Stomach smooth muscle (tissue), 2 donors: ENCODE measurements around the gene NSUN7.
A peak's percentile ranks its signal among the peaks of the same experiment; 100 is the strongest.
"Not testable (repeated sequence)": the region's sequence is repeated elsewhere in the genome, so short reads cannot be mapped to it uniquely, and the experiment has no call there.

Source experiments
- H3K27ac ChIP-seq: one replicate; pipeline ENCODE4 v1.7.0; 2013; ENCODE audit warnings: mild to moderate bottlenecking, low read length, inconsistent platforms
- H3K27me3 ChIP-seq, 2 donors: one replicate each; pipeline ENCODE4 v1.7.0; 2013; ENCODE audit warnings: low read length in 2 of 2; ENCODE audit not compliant: insufficient read depth in 2 of 2, control insufficient read depth in 1 of 2
- H3K36me3 ChIP-seq, 2 donors: one replicate each; pipeline ENCODE4 v1.7.0; 2013; ENCODE audit warnings: low read length in 2 of 2; ENCODE audit not compliant: control insufficient read depth in 2 of 2, insufficient read depth in 2 of 2
- H3K4me1 ChIP-seq: one replicate; pipeline ENCODE4 v1.7.0; 2013; ENCODE audit warnings: low read length; ENCODE audit not compliant: control insufficient read depth, insufficient read depth
- H3K4me3 ChIP-seq, 2 donors: one replicate each; pipeline ENCODE4 v1.7.0; 2013; ENCODE audit warnings: low read length in 2 of 2
- H3K9ac ChIP-seq, 2 donors: one replicate each; pipeline ENCODE4 v1.7.0; 2013; ENCODE audit warnings: low read length in 2 of 2, mild to moderate bottlenecking in 1 of 2
- H3K9me3 ChIP-seq, 2 donors: one replicate each; pipeline ENCODE4 v1.7.0; 2013; ENCODE audit warnings: low read length in 2 of 2; ENCODE audit not compliant: control insufficient read depth in 2 of 2
- donor health status: healthy.
- donor health status: Pancreatic carcinoma.

The NSUN7 gene, protein sequence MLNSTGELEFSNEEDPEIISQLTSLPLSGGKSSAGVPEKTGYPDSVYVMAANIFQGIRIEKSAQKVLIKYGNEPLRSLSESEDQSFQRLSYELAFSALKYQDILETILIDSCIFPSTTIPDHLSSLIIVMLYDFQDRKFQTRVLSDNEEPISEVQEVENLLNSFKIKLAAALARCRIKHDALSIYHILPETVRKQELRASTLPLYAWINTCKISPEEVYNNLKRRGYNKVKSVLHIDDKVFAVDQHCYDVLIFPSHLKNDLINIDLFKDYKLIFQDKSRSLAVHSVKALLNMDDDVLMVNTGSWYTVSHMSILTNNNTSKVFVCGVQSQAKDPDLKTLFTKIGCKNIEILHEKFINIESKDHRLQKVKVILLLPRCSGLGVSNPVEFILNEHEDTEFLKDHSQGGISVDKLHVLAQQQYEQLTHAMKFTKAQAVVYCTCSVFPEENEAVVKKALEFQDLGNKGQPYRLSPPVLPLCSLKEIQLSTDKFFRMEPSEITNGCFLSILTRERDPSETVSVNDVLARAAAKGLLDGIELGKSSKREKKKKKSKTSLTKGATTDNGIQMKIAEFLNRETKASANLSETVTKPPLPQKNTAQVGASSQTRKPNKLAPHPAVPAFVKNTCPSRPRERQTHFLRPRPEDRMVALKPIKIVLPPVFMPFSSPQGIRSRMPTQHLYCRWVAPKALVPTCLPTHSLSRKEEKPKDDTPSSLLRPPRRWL

GRCh38 chr4:40749717-40750460, at the start of gene NSUN7:
Gene NSUN7, plus strand, starts transcription at chr4:40749955. Its CDS starts 739 bp downstream, at chr4:40750694.
- peak within 1 kb of the TSS; percentile 24 for H3K27ac ChIP-seq
- no peaks in the 10 kb centered on the region for H3K9me3 ChIP-seq
- peak within 1 kb of the TSS; percentile 70 to 84 for H3K4me3 ChIP-seq
- H3K27me3 ChIP-seq: peaks cover 0 to 4% of the 10 kb centered on the region in 2 donors
- peak within 1 kb of the TSS; percentile 26 to 78 for H3K9ac ChIP-seq
- no peaks in the 10 kb centered on the region for H3K36me3 ChIP-seq
- peaks cover 11% of the 10 kb centered on the region for H3K4me1 ChIP-seq

DNA sequence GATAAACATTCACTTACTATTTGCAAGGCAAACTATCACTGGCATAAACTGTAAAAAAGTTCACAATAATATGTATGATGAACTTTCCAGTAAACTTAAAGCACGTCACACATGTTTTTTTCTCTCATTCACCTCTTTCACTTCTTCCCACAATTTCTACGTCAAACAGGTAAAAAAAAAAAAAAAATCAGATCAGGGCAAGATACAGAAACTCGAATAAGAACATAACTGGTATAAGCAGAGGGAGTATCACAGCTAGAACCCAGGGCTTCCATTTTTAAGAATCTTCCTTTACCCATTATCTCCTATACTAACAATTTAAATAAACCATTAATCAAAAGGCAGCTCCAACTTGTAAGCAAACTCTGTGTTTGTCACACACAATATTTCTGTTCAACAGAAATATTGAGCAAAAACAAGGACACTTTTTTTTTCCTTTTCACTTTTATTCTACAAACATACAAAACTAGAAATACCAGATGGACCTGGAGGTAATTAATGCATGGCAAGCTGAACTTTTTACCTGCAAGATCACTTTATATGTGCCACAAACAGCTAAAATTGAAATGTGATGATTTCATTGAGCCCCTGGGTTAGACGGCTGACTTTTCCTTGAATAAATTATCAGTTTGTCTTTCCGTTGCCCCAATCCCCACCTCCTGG, 47.5 kb upstream of the NSUN7 start:
- H3K9me3 ChIP-seq: no peaks in the 10 kb centered on the region
- H3K27ac ChIP-seq: no peak overlapping the region
- H3K4me3 ChIP-seq: no peak overlapping the region
- no peaks in the 10 kb centered on the region for H3K4me1 ChIP-seq
- no peaks in the 10 kb centered on the region for H3K36me3 ChIP-seq
- no peak overlapping the region for H3K9ac ChIP-seq
- H3K27me3 ChIP-seq: no peaks in the 10 kb centered on the region

DNA sequence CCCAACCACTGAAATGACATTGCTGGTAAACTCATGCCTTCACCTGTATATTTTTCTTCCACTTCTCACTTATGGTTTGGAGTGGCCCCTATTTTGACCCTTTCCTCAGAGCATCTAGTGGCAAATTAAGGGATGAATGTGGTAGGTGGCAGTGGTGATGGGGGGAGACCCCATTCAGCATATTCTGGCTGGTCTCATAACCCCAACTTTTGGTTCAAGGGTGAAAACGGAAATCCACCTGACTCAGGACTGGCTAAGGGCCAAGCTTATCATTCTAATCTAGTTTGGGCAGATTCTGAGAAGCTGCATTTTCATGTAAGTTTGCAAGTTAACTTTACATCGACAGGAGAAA, 47.0 kb upstream of the NSUN7 start:
- Histone ChIP-seq H3K4me1 (no peaks in the 10 kb centered on the region), H3K4me3 (no peak overlapping the region), H3K36me3 (no peaks in the 10 kb centered on the region), H3K9me3 (no peaks in the 10 kb centered on the region), H3K9ac (no peak overlapping the region), H3K27me3 (no peaks in the 10 kb centered on the region), H3K27ac (no peak overlapping the region)

DNA sequence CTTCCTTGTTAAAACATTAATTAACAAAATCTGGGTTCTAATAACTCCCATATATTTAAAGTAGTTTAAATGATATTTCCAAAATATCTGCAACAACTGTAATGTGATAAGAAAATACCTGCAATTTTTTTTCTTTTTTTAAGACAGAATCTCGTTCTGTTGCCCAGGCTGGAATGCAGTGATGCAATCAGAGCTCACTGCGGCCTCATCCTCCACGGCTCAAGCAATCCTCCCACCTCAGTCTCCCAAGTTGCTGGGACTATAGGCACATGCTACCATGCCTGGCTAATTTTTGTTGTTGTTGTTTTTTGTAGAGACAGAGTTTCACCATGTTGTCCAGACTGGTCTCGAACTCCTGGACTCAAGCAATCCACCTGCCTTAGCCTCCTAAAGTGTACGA, 45.7 kb upstream of the NSUN7 start:
- Histone ChIP-seq H3K27me3 (no peaks in the 10 kb centered on the region), H3K4me1 (no peaks in the 10 kb centered on the region), H3K4me3 (no peak overlapping the region), H3K9ac (no peak overlapping the region), H3K27ac (no peak overlapping the region), H3K9me3 (no peaks in the 10 kb centered on the region), H3K36me3 (no peaks in the 10 kb centered on the region)

DNA sequence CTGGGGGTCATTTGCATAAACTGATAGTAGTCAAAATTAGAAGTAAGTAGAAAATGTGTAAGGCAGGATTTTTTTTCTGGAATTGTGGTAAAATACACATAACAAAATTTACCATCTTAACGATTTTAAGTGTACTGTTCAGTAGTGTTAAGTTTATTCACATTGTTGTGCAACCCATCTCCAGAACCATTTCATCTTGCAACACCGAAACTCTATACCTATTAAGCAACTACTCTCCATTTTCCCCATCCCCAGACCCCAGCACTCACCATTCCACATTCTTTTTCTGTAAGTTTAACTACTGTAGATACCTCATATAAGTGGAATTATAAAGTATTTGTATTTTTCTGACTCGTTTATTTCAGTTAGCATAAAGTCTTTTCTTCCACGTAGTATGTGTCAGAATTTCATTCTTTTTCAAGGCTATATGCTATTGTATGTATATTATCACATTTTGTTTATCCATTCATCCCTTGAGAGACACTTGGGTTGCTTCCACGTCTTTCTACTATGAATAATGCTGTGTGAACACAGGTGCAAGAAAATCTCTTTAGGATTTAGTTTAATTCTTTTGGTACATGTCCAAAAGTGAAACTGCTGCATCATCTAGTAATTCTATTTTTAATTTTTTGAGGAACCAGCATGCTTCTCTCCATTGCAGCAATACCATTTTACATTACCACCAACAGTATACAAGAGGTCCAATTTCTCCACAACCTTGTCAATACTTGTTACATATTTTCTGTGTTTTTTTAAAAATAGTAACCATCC, 39.1 kb upstream of the NSUN7 start:
- Histone ChIP-seq H3K4me3 (no peak overlapping the region), H3K4me1 (no peaks in the 10 kb centered on the region), H3K9ac (no peak overlapping the region), H3K27me3 (no peaks in the 10 kb centered on the region), H3K36me3 (no peaks in the 10 kb centered on the region), H3K9me3 (no peaks in the 10 kb centered on the region), H3K27ac (no peak overlapping the region)

GRCh38 chr4:40713001-40713400, 36.8 kb upstream of the NSUN7 start:
- H3K4me3 ChIP-seq, H3K9me3 ChIP-seq: not testable (repeated sequence)

GRCh38 chr4:40713798-40714197, 36.0 kb upstream of the NSUN7 start:
- Histone ChIP-seq H3K27ac (no peak overlapping the region), H3K27me3 (no peaks in the 10 kb centered on the region), H3K9me3 (no peaks in the 10 kb centered on the region), H3K9ac (no peak overlapping the region), H3K36me3 (no peaks in the 10 kb centered on the region), H3K4me3 (no peak overlapping the region), H3K4me1 (no peaks in the 10 kb centered on the region)

More at GRCh38 chr4:40713001-40713400, 36.8 kb upstream of the NSUN7 start:
- not testable (repeated sequence) for H3K27ac ChIP-seq, H3K4me1 ChIP-seq, H3K36me3 ChIP-seq, H3K9ac ChIP-seq, H3K27me3 ChIP-seq

GRCh38 chr4:40718586-40718985, 31.2 kb upstream of the NSUN7 start:
- H3K27ac ChIP-seq: no peak overlapping the region
- no peaks in the 10 kb centered on the region for H3K9me3 ChIP-seq
- no peaks in the 10 kb centered on the region for H3K27me3 ChIP-seq
- no peak overlapping the region for H3K9ac ChIP-seq
- H3K36me3 ChIP-seq: no peaks in the 10 kb centered on the region
- H3K4me3 ChIP-seq: no peak overlapping the region
- no peaks in the 10 kb centered on the region for H3K4me1 ChIP-seq

DNA sequence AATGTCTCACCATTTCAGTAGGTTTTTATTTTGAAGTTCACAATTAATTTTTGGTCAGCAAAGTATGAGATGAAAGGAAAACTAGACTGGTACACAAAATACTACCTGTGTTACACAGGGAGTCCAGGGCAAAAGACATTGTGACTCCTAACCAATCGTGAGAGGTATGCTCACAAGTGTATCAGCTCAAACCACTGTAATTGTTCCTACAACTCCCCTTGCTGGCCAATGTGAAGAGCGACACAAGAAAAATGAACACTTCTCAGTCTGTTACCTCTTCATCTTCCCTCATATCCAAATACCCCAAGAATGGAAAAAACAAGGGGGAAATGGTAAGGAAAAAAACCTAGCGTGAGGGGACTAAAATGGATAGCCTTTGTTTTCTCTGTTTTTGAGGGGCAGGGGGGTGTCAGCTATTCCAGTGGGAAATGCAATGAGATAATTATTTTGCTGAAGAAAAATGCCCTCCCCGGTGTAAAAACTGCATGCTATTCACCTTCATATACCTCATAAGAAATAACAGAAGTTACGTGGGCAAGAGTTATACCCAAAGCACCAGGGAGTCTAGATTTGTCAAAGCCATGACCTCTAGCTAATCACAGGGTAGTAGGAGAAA, 30.6 kb upstream of the NSUN7 start:
- no peak overlapping the region for H3K9ac ChIP-seq
- no peaks in the 10 kb centered on the region for H3K9me3 ChIP-seq
- no peaks in the 10 kb centered on the region for H3K4me1 ChIP-seq
- no peak overlapping the region for H3K4me3 ChIP-seq
- H3K27ac ChIP-seq: no peak overlapping the region
- H3K36me3 ChIP-seq: no peaks in the 10 kb centered on the region
- no peaks in the 10 kb centered on the region for H3K27me3 ChIP-seq
